Right lobe of liver (tissue), 4 donors: ENCODE measurements around the gene XPO6.

Experiments used
- CTCF ChIP-seq, 4 donors: fragments of 200-600 bp in 3 of 4; fragments of 450-650 bp in 1 of 4; IDR thresholded peaks; one replicate each; pipeline versions ENCODE4 v1.5.1 to v1.8.0; 2016 to 2022; ENCODE audit warnings: antibody characterized with exemption in 4 of 4, mild to moderate bottlenecking in 2 of 4
- POLR2A ChIP-seq: fragments of 450-650 bp; IDR thresholded peaks from one replicate; pipeline ENCODE4 v1.6.1; 2017; ENCODE audit warnings: antibody characterized with exemption, mild to moderate bottlenecking
- donor health status: DM: no; HTN: no; CAD: no.
- donor health status: DM: no; HTN: no; CAD: no.
- donor health status: DM: no; HTN: yes; CAD: no.

GRCh38 chr16:28136751-28137434 is 74.9 kb downstream of the XPO6 start:
- TF ChIP-seq CTCF (IDR thresholded peaks at IDR 0.05) (no peak), POLR2A (no peak)
